ENCODE results near the gene PAF1.

The PAF1 gene

GRCh38 chr19:39407660-39408391, 16.9 kb upstream of the PAF1 start:
- peaks cover 24% of the 10 kb centered on the region for H3K79me2 ChIP-seq (ENCODE audit: low read length)
- H3K9ac ChIP-seq (ENCODE audit: low read length) = peak overlapping the region; percentile 99

GRCh38 chr19:39407410-39407659, 16.4 kb upstream of the PAF1 start:
- peaks cover 90% of the 10 kb centered on the region for H3F3A ChIP-seq (ENCODE audit: insufficient read depth, low read length)
- TF ChIP-seq CTCF (IDR thresholded peaks at IDR 0.05; ENCODE audit: low read length) (no peak), EZH2phosphoT487 (IDR thresholded peaks at IDR 0.05; ENCODE audit: low read length) (no peak), EZH2 (optimal IDR thresholded peaks at IDR 0.05; ENCODE audit: low read depth, low read length) (no peak)
- no peaks in the 10 kb centered on the region for H3K9me3 ChIP-seq (replicated peaks; ENCODE audit: insufficient read depth, low read length)
- peak overlapping the region; percentile 100 for H3K27ac ChIP-seq (ENCODE audit: low read length)
- H3K27me3 ChIP-seq (replicated peaks; ENCODE audit: insufficient read depth, low read length) = no peaks in the 10 kb centered on the region
- no peak overlapping the region for H2AFZ ChIP-seq (ENCODE audit: low read length)
- H3K79me2 ChIP-seq (ENCODE audit: low read length) = peaks cover 24% of the 10 kb centered on the region
- peak overlapping the region; percentile 99 for H3K4me2 ChIP-seq (ENCODE audit: low read depth, low read length)
- H4K20me1 ChIP-seq (ENCODE audit: insufficient read depth, low read length) = peaks cover 20% of the 10 kb centered on the region; the same call in 1 of the 2 replicates
- H3K36me3 ChIP-seq (replicated peaks; ENCODE audit: insufficient read depth, low read length) = peaks cover 12% of the 10 kb centered on the region; the same call in 1 of the 2 replicates
- peaks cover 33% of the 10 kb centered on the region for H3K4me1 ChIP-seq (ENCODE audit: low read length)
- peak overlapping the region; percentile 98 for H3K4me3 ChIP-seq (ENCODE audit: low read length)
- H3K9ac ChIP-seq (ENCODE audit: low read length) = peak overlapping the region; percentile 99
- no peaks in the 10 kb centered on the region for H3K9me2 ChIP-seq (replicated peaks; ENCODE audit: insufficient read depth, low read length)
- no peak for DNase-seq

More at GRCh38 chr19:39407660-39408391, 16.9 kb upstream of the PAF1 start:
- H3K4me1 ChIP-seq (ENCODE audit: low read length) = peaks cover 31% of the 10 kb centered on the region
- H3K4me3 ChIP-seq (ENCODE audit: low read length) = peak overlapping the region; percentile 98
- peaks cover 12% of the 10 kb centered on the region; the same call in 1 of the 2 replicates for H3K36me3 ChIP-seq (replicated peaks; ENCODE audit: insufficient read depth, low read length)
- H3K9me2 ChIP-seq (replicated peaks; ENCODE audit: insufficient read depth, low read length) = no peaks in the 10 kb centered on the region
- peak; percentile 78 for DNase-seq
- H3K4me2 ChIP-seq (ENCODE audit: low read depth, low read length) = peak overlapping the region; percentile 99
- no peaks in the 10 kb centered on the region for H3K9me3 ChIP-seq (replicated peaks; ENCODE audit: insufficient read depth, low read length)
- peak overlapping the region; percentile 100 for H3K27ac ChIP-seq (ENCODE audit: low read length)
- H2AFZ ChIP-seq (ENCODE audit: low read length) = no peak overlapping the region
- TF ChIP-seq EZH2phosphoT487 (IDR thresholded peaks at IDR 0.05; ENCODE audit: low read length) (no peak), CTCF (IDR thresholded peaks at IDR 0.05; ENCODE audit: low read length) (no peak; the same call in 1 of the 2 replicates), EZH2 (optimal IDR thresholded peaks at IDR 0.05; ENCODE audit: low read depth, low read length) (no peak)
- H3K27me3 ChIP-seq (replicated peaks; ENCODE audit: insufficient read depth, low read length) = no peaks in the 10 kb centered on the region
- H4K20me1 ChIP-seq (ENCODE audit: insufficient read depth, low read length) = peaks cover 20% of the 10 kb centered on the region; the same call in 1 of the 2 replicates
- peaks cover 86% of the 10 kb centered on the region for H3F3A ChIP-seq (ENCODE audit: insufficient read depth, low read length)

GRCh38 chr19:39406656-39407409, 15.9 kb upstream of the PAF1 start, which contains the start of gene ZFP36:
Gene ZFP36, plus strand, starts transcription at chr19:39406847. Its CDS starts 58 bp downstream, at chr19:39406905.
- H3K27me3 ChIP-seq (replicated peaks; ENCODE audit: insufficient read depth, low read length) = no peaks in the 10 kb centered on the region
- DNase-seq = peak; percentile 81
- peak within 1 kb of the TSS; percentile 99 for H3K4me2 ChIP-seq (ENCODE audit: low read depth, low read length)
- H3K9me2 ChIP-seq (replicated peaks; ENCODE audit: insufficient read depth, low read length) = no peaks in the 10 kb centered on the region
- H3K27ac ChIP-seq (ENCODE audit: low read length) = peak within 1 kb of the TSS; percentile 100
- peaks cover 20% of the 10 kb centered on the region; the same call in 1 of the 2 replicates for H4K20me1 ChIP-seq (ENCODE audit: insufficient read depth, low read length)
- peaks cover 24% of the 10 kb centered on the region for H3K79me2 ChIP-seq (ENCODE audit: low read length)
- TF ChIP-seq CTCF (IDR thresholded peaks at IDR 0.05; ENCODE audit: low read length) (no peak), EZH2phosphoT487 (IDR thresholded peaks at IDR 0.05; ENCODE audit: low read length) (no peak), EZH2 (optimal IDR thresholded peaks at IDR 0.05; ENCODE audit: low read depth, low read length) (no peak)
- peaks cover 38% of the 10 kb centered on the region for H3K4me1 ChIP-seq (ENCODE audit: low read length)
- H3F3A ChIP-seq (ENCODE audit: insufficient read depth, low read length) = peaks cover 95% of the 10 kb centered on the region
- H3K36me3 ChIP-seq (replicated peaks; ENCODE audit: insufficient read depth, low read length) = peaks cover 12% of the 10 kb centered on the region; the same call in 1 of the 2 replicates
- H3K9me3 ChIP-seq (replicated peaks; ENCODE audit: insufficient read depth, low read length) = no peaks in the 10 kb centered on the region
- H3K9ac ChIP-seq (ENCODE audit: low read length) = peak within 1 kb of the TSS; percentile 100
- no peak within 1 kb of the TSS for H2AFZ ChIP-seq (ENCODE audit: low read length)
- peak within 1 kb of the TSS; percentile 98 for H3K4me3 ChIP-seq (ENCODE audit: low read length)

Measured in MM.1S (cell line).